Gastrocnemius medialis (tissue), 4 donors: ENCODE measurements around the gene MRM2. TPM values are rescaled to one million over a fixed set of nuclear protein-coding genes. Genes with fewer than 3 reads are reported as not detected.

Source experiments
- ATAC-seq, 2 donors: fragments of 150-250 bp; one replicate each; pipeline ENCODE4 v1.9.1; 2016
- DNase-seq, 2 donors: peaks; one replicate each; pipeline ENCODE4 v3.0.0-alpha.2; 2019
- H3K27ac ChIP-seq, 4 donors: fragments of 200-600 bp; sonication (generic); 1 replicate in 1 of 4; 2 replicates in 3 of 4; pipeline ENCODE4 v1.5.1; 2016 to 2018; ENCODE audit warnings: mild to moderate bottlenecking in 2 of 4, moderate library complexity in 1 of 4
- H3K27me3 ChIP-seq, 3 donors: fragments of 200-600 bp; sonication (generic) in 2 of 3; 1 replicate in 1 of 3; 2 replicates in 2 of 3; pipeline versions ENCODE4 v1.5.1 to v1.6.0; 2016 to 2019; ENCODE audit warnings: mild to moderate bottlenecking in 1 of 3, moderate library complexity in 1 of 3
- H3K36me3 ChIP-seq, 2 donors: fragments of 200-600 bp; sonication (generic) in 1 of 2; one replicate each; pipeline ENCODE4 v1.5.1; 2017 to 2018
- H3K4me1 ChIP-seq, 2 donors: fragments of 200-600 bp; sonication (generic) in 1 of 2; one replicate each; pipeline ENCODE4 v1.5.1; 2016 to 2017; ENCODE audit warnings: mild to moderate bottlenecking in 2 of 2
- H3K4me3 ChIP-seq, 4 donors: fragments of 200-600 bp; sonication (generic) in 3 of 4; 1 replicate in 1 of 4; 2 replicates in 3 of 4; pipeline ENCODE4 v1.5.1; 2016 to 2019; ENCODE audit warnings: mild to moderate bottlenecking in 2 of 4
- H3K9me3 ChIP-seq, 3 donors: fragments of 200-600 bp; sonication (generic) in 2 of 3; 1 replicate in 1 of 3; 2 replicates in 2 of 3; pipeline ENCODE4 v1.5.1; 2016 to 2019
- CTCF ChIP-seq, 5 experiments: fragments of 450-650 bp in 3 of 5; fragments of 200-600 bp in 2 of 5; sonication (generic) in 2 of 5; IDR thresholded peaks in 4 of 5; conservative IDR thresholded peaks in 1 of 5; 1 replicate in 4 of 5; 2 replicates in 1 of 5; pipeline ENCODE4 v1.5.1; 2016 to 2019; ENCODE audit warnings: antibody characterized with exemption in 5 of 5, mild to moderate bottlenecking in 3 of 5, moderate library complexity in 3 of 5
- POLR2A ChIP-seq, 2 donors: fragments of 450-650 bp; IDR thresholded peaks; one replicate each; pipeline ENCODE4 v1.6.1; 2017; ENCODE audit warnings: antibody characterized with exemption in 2 of 2, mild to moderate bottlenecking in 2 of 2, moderate library complexity in 2 of 2
- in situ Hi-C, 4 donors: fragments of 200-750 bp; cut with MboI; loops; one replicate each; pipeline versions ENCODE4 v1.15.0 to v1.8.0; 2017; ENCODE audit warnings: low sequenced_read_pairs in 4 of 4
- intact Hi-C: fragments of 100-400 bp; cut with DNase I; formaldehyde crosslinking; loops from one replicate; pipeline ENCODE4 v1.15.1; 2023; ENCODE audit warnings: low total_unique reads
- total RNA-seq, 4 donors: library from RNA; depleted of rRNA; stranded (reverse); fragments of >200 nt; gene quantifications; one replicate each; pipeline versions ENCODE4 v1.1.0 to v1.2.3, GENCODE V29; 2016

Gene MRM2
- total RNA-seq, 4 donors from 2014 or later, result 14.1 to 41.7 (median 16.9) TPM

- DNase-seq (peak; percentile 38 to 48), ATAC-seq (peak; percentile 33 to 38)
- no peaks in the 10 kb centered on the region for H3K36me3 ChIP-seq
- intact Hi-C loops, result loop anchor here (10.0 kb wide), 1 partner anchor 622 kb away; the partner anchor contains the start of gene PSMG3
- peaks cover 35 to 43% of the 10 kb centered on the region in 2 donors for H3K4me1 ChIP-seq
- peak overlapping the region; percentile 29 to 73 (median 63) for H3K27ac ChIP-seq
- no peaks in the 10 kb centered on the region for H3K27me3 ChIP-seq
- H3K4me3 ChIP-seq, result no peak overlapping the region
- no peaks in the 10 kb centered on the region for H3K9me3 ChIP-seq
- in situ Hi-C loops, result no loop called here
- TF ChIP-seq POLR2A (IDR thresholded peaks at IDR 0.05), result no peak
- no peak for TF ChIP-seq CTCF (IDR thresholded peaks at IDR 0.05 in 4 of 5, conservative IDR thresholded peaks at IDR 0.05 in 1 of 5)
Observed at GRCh38 chr7:2196381-2197378, 45.3 kb downstream of the MRM2 start.

GRCh38 chr7:2195400-2196246 lies 46.4 kb downstream of the MRM2 start:
- ATAC-seq (peak; percentile 54 to 62), DNase-seq (peak; percentile 58 to 74)
- H3K9me3 ChIP-seq, result no peaks in the 10 kb centered on the region
- no peak overlapping the region for H3K4me3 ChIP-seq
- peak overlapping the region; percentile 29 to 73 (median 63) for H3K27ac ChIP-seq
- intact Hi-C loops, result loop anchor here (10.0 kb wide), 1 partner anchor 621 kb away; the partner anchor contains the start of gene PSMG3
- no peaks in the 10 kb centered on the region for H3K27me3 ChIP-seq
- TF ChIP-seq CTCF (IDR thresholded peaks at IDR 0.05 in 4 of 5, conservative IDR thresholded peaks at IDR 0.05 in 1 of 5), result no peak
- no peak for TF ChIP-seq POLR2A (IDR thresholded peaks at IDR 0.05)
- H3K36me3 ChIP-seq, result no peaks in the 10 kb centered on the region
- peaks cover 35 to 43% of the 10 kb centered on the region in 2 donors for H3K4me1 ChIP-seq
- in situ Hi-C loops, result no loop called here

- DNase-seq (no peak), ATAC-seq (no peak)
- Histone ChIP-seq H3K27me3 (no peaks in the 10 kb centered on the region), H3K4me3 (no peak overlapping the region), H3K4me1 (peaks cover 35 to 43% of the 10 kb centered on the region in 2 donors), H3K36me3 (no peaks in the 10 kb centered on the region), H3K9me3 (no peaks in the 10 kb centered on the region), H3K27ac (peak overlapping the region; percentile 39 to 74 (median 58))
- TF ChIP-seq POLR2A (IDR thresholded peaks at IDR 0.05) (no peak), CTCF (IDR thresholded peaks at IDR 0.05 in 4 of 5, conservative IDR thresholded peaks at IDR 0.05 in 1 of 5) (no peak)
- intact Hi-C loops, result loop anchor here (2.0 to 10.0 kb wide), 3 partner anchors 19 to 619 kb away; partner anchors contain the start of gene PSMG3
- in situ Hi-C loops, result no loop called here
Observed at GRCh38 chr7:2193575-2194305, 48.3 kb downstream of the MRM2 start.
